Measurements from ENCODE around the gene PLLP. TPM values are rescaled to one million over a fixed set of nuclear protein-coding genes. Genes with fewer than 3 reads are reported as not detected.

Gene PLLP
- total RNA-seq, 1 donor from 2014 or later = 0.02 TPM

DNA sequence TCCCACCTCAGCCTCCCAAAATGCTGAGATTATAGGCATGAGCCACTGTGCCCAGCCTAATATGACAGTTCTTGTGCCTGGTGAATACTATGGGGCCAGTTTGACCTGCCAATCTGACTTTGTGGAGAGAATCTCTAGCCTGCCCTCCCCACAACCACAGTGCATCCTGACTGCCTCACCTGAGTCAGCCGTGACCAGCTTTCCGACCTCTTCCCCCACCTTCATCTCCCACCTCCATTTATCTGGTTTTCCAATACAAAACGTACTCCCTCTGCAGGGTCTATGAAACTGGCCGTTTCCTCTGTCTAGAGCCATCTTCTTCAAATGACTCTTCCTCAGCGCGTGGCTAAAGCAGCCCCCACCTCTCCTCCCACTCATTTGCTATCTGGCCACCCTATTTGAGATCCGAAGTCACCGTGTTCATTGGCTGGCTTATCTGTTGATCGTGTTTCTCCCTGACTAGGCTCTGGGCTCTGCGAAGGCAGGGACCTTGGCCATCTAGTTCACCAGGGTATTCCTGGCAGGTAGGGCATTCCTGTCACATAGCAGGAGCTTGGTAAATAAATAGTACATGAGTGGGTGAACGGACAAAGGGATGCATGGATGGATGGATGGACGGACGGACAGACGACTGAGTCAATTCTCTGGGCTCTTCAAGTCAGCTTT lies 22.3 kb upstream of the PLLP start:
- Mint-ChIP-seq H3K9me3 (ENCODE audit: low read depth) (no peaks in the 10 kb centered on the region), H3K4me1 (ENCODE audit: low read depth) (peaks cover 19% of the 10 kb centered on the region), H3K27me3 (ENCODE audit: low read depth) (no peaks in the 10 kb centered on the region), H3K27ac (ENCODE audit: unreplicated experiment) (no peak overlapping the region), H3K4me3 (ENCODE audit: unreplicated experiment) (no peak overlapping the region), H3K36me3 (ENCODE audit: low read depth) (no peaks in the 10 kb centered on the region)
- TF ChIP-seq, protein P1, sequence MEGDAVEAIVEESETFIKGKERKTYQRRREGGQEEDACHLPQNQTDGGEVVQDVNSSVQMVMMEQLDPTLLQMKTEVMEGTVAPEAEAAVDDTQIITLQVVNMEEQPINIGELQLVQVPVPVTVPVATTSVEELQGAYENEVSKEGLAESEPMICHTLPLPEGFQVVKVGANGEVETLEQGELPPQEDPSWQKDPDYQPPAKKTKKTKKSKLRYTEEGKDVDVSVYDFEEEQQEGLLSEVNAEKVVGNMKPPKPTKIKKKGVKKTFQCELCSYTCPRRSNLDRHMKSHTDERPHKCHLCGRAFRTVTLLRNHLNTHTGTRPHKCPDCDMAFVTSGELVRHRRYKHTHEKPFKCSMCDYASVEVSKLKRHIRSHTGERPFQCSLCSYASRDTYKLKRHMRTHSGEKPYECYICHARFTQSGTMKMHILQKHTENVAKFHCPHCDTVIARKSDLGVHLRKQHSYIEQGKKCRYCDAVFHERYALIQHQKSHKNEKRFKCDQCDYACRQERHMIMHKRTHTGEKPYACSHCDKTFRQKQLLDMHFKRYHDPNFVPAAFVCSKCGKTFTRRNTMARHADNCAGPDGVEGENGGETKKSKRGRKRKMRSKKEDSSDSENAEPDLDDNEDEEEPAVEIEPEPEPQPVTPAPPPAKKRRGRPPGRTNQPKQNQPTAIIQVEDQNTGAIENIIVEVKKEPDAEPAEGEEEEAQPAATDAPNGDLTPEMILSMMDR (IDR thresholded peaks at IDR 0.05) = no peak
- DNase-seq (ENCODE audit: low spot score) = peak; percentile 25

DNA sequence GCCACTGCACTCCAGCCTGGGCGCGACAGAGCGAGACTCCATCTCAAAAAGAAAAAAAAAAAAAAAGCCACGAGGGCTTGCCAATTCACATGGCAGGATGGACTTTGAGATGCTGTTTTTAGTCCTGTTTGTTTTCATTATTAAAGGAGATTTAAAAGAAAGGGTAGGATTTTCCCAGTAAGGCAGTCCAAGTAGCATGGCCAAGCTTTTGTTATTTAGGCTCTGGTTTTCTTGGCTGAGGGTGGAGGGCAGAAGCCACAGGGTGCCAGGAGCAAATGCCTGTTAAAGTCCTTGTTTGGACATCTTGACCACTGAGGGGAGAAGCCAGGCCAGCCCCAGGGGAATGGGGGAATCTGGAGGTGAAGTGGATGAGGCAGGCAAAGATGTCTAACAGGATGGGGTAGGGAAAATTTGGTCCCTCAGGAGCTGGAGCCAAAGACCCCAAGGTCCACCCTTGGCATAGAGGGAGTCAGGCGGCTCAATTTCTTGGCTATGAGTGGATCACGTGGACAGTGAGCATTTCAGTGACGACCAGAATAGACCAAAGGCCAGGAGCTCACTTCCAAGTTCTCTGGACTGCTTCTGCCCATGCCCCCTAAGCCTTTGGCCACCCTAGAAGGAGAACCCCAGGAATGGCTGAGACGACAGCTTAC lies 20.8 kb upstream of the PLLP start:
- H3K36me3 Mint-ChIP-seq (ENCODE audit: low read depth) = no peaks in the 10 kb centered on the region
- no peaks in the 10 kb centered on the region for H3K9me3 Mint-ChIP-seq (ENCODE audit: low read depth)
- TF ChIP-seq, protein P1 (IDR thresholded peaks at IDR 0.05) = no peak
- peaks cover 19% of the 10 kb centered on the region for H3K4me1 Mint-ChIP-seq (ENCODE audit: low read depth)
- DNase-seq (ENCODE audit: low spot score) = peak; percentile 48
- peak overlapping the region; percentile 94 for H3K27ac Mint-ChIP-seq (ENCODE audit: unreplicated experiment)
- no peak overlapping the region for H3K4me3 Mint-ChIP-seq (ENCODE audit: unreplicated experiment)
- H3K27me3 Mint-ChIP-seq (ENCODE audit: low read depth) = no peaks in the 10 kb centered on the region

DNA sequence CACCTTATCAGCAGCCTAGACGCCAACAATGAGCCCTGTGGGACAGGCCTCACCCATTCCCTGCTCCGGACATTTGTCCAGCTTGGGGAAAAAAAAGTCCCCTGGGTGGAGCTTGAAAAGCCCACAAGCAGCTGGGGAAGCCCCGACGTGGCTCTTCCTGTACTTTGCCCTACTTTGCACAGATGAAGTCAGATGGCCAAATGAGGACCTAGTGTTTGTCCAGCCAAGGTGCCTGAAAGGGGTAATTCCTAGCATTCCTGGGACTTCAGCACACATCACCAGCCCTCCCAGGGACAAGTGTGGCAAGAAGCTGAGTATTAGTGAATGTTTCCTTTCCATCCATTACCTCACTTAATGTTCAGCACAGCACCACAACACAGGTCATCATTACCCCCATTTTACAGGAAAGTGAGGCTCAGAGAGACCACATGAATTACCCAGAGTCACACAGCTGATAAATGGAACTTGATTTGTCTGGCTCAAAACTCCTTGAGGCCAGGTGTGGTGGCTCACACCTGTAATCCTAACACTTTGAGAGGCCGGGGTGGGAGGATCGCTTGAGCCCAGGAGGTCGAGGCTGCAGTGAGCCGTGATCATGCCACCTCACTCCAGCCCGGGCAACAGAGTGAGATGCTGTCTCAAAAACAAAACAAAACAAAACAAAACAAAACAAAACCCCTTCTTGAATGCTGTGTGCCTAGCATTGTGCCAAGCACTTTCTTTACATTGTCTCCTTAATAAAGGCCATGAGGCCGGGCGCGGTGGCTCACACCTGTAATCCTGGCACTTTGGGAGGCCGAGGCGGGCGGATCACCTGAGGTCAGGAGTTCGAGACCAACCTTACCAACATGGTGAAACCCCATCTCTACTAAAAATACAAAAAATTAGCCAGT lies 19.9 kb upstream of the PLLP start:
- H3K27ac Mint-ChIP-seq (ENCODE audit: unreplicated experiment) = peak overlapping the region; percentile 94
- H3K9me3 Mint-ChIP-seq (ENCODE audit: low read depth) = no peaks in the 10 kb centered on the region
- H3K4me3 Mint-ChIP-seq (ENCODE audit: unreplicated experiment) = no peak overlapping the region
- peaks cover 19% of the 10 kb centered on the region for H3K4me1 Mint-ChIP-seq (ENCODE audit: low read depth)
- peak; percentile 44 for DNase-seq (ENCODE audit: low spot score)
- H3K36me3 Mint-ChIP-seq (ENCODE audit: low read depth) = no peaks in the 10 kb centered on the region
- TF ChIP-seq, protein P1 (IDR thresholded peaks at IDR 0.05) = no peak
- no peaks in the 10 kb centered on the region for H3K27me3 Mint-ChIP-seq (ENCODE audit: low read depth)

DNA sequence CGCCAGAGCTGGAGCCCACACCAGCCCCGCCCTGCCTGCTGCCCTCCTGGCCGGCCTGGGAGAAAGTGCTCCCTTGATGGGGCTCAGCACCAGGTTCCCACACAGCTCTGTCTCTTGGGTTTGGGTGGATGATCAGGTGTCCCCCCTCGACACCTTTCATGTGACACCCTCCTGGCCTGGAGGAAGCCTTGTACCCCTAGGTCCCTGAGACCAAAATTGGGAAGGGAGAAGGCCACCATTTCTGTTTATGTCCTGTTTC lies 19.4 kb upstream of the PLLP start:
- Mint-ChIP-seq H3K27ac (ENCODE audit: unreplicated experiment) (peak overlapping the region; percentile 94), H3K4me1 (ENCODE audit: low read depth) (peaks cover 19% of the 10 kb centered on the region), H3K9me3 (ENCODE audit: low read depth) (no peaks in the 10 kb centered on the region), H3K36me3 (ENCODE audit: low read depth) (no peaks in the 10 kb centered on the region), H3K4me3 (ENCODE audit: unreplicated experiment) (no peak overlapping the region), H3K27me3 (ENCODE audit: low read depth) (no peaks in the 10 kb centered on the region)
- peak; percentile 72 for DNase-seq (ENCODE audit: low spot score)
- TF ChIP-seq, protein P1 (IDR thresholded peaks at IDR 0.05) = no peak
